Measurements from ENCODE around the gene C1orf210.

DNA sequence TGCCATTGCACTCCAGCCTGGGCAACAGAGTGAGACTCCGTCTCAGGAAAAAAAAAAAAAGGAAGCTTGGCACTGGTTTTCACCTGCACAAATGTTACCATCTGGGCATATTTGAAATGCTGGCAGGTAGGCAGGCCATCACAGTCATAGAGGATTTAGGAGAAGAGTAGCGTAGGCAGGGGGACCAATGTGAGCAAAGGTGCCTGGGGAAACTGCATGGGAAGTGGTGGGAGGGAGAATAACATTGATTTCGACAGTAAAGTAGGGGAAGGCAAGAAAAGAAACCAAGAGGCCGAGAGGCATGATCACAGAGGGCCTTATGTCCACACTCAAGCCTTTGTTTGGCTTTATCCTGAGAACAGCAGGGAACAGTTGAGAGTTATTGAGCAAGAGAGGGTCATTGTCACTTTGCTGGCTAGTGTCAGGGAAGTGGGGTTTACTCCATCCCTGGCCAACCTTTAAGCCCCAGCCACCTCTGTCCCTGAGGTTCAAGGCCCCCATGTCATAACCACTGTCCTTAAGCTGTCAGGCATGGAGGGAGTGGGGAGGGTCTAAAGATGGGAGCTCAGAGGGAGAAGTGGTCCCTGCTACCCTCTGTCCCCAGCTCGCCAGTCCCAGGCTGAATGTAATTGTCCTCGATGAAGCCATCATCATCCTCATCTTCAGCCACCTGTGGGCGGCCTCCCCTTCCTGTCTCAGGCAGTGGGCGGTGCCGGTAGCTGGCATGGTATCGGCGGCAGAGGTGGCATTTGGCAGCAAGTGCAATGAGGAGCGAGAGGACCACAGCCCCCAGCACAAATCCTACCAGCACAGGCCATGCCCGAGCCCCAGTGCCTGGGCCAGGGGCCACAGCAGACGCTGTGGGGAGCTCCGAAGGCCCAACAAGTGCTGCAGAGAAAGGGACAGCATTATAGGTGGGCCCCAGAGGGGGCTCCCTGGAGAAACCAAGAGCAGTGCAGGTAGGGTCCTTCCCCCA lies 2.9 kb downstream of the C1orf210 start:
- TF ChIP-seq, protein P1, sequence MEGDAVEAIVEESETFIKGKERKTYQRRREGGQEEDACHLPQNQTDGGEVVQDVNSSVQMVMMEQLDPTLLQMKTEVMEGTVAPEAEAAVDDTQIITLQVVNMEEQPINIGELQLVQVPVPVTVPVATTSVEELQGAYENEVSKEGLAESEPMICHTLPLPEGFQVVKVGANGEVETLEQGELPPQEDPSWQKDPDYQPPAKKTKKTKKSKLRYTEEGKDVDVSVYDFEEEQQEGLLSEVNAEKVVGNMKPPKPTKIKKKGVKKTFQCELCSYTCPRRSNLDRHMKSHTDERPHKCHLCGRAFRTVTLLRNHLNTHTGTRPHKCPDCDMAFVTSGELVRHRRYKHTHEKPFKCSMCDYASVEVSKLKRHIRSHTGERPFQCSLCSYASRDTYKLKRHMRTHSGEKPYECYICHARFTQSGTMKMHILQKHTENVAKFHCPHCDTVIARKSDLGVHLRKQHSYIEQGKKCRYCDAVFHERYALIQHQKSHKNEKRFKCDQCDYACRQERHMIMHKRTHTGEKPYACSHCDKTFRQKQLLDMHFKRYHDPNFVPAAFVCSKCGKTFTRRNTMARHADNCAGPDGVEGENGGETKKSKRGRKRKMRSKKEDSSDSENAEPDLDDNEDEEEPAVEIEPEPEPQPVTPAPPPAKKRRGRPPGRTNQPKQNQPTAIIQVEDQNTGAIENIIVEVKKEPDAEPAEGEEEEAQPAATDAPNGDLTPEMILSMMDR (IDR thresholded peaks at IDR 0.05): no peak
- TF ChIP-seq POLR2AphosphoS5 (IDR thresholded peaks at IDR 0.05) (no peak), POLR2A (IDR thresholded peaks at IDR 0.05) (no peak), EP300 (IDR thresholded peaks at IDR 0.05) (no peak)

All from stomach (tissue), 4 donors.